HCT116 (cell line): ENCODE data around the gene CDH16. TPM values are rescaled to one million over a fixed set of nuclear protein-coding genes. Genes with fewer than 3 reads are reported as not detected.

ENCODE experiments used
- ATAC-seq: fragments of 200-7000 bp; cut with Tn5 transposase; 2 replicates; pipeline ENCODE4 v1.9.1; 2020; ENCODE audit warnings: mild to moderate bottlenecking, moderate library complexity
- BruUV-seq: library from RNA; stranded (reverse); fragments of 400-500 nt; replicated peaks from 2 replicates; lab custom pipeline; 2021; lab: Mats Ljungman, UMichigan
- CTCF ChIA-PET: fragments of 300-600 bp; sonication (Branson Sonifier 250); formaldehyde crosslinking; loops from one replicate; lab custom pipeline; 2021; ENCODE audit warnings: antibody characterized with exemption; lab: Charles Lee
- POLR2A ChIA-PET: fragments of 300-600, 350-600 bp; sonication (Branson Sonifier 250); formaldehyde crosslinking; loops from one replicate; lab custom pipeline; 2021; ENCODE audit warnings: antibody characterized with exemption; lab: Charles Lee
- RAD21 ChIA-PET, 2 experiments: fragments of 300-600 bp; sonication (Branson Sonifier 250); formaldehyde crosslinking; loops; one replicate each; lab custom pipeline; 2023; ENCODE audit warnings: low total read pairs in 2 of 2; ENCODE audit not compliant: uncharacterized antibody in 2 of 2, unreplicated experiment in 2 of 2, low non-redundant PET in 1 of 2; lab: Charles Lee
- DNase-seq: peaks from one replicate; pipeline ENCODE4 v3.0.0-alpha.2; 2010; ENCODE audit warnings: low read depth, low spot score
- H2AFZ ChIP-seq: fragments of 200-600 bp; shearing (Covaris generic), sonication (generic); 2 replicates; pipeline ENCODE4 v1.6.1; 2017; ENCODE audit warnings: low read depth, mixed run types, mixed read lengths, antibody characterized with exemption, low read length; ENCODE audit not compliant: poor library complexity, severe bottlenecking
- H3K27ac ChIP-seq: 2 replicates; pipeline ENCODE4 v1.5.1; 2012; ENCODE audit warnings: low read depth, low read length
- H3K27me3 ChIP-seq: fragments of 200-600 bp; sonication (generic); 2 replicates; pipeline ENCODE4 v1.6.1; 2016; ENCODE audit warnings: mixed run types, low read length, mixed read lengths; ENCODE audit not compliant: insufficient read depth
- H3K36me3 ChIP-seq, 2 experiments: fragments of 200-500 bp in 1 of 2; fragments of 200-600 bp in 1 of 2; sonication (Bioruptor generic) in 1 of 2; sonication (generic) in 1 of 2; 2 replicates each; pipeline versions ENCODE4 v1.5.1 to v1.6.1; 2014 to 2016; ENCODE audit warnings: low read length in 2 of 2, inconsistent platforms in 1 of 2, mixed read lengths in 1 of 2, mixed run types in 1 of 2; ENCODE audit not compliant: insufficient read depth in 2 of 2, control insufficient read depth in 1 of 2
- H3K4me1 ChIP-seq, 2 experiments: fragments of 200-600 bp in 1 of 2; sonication (generic) in 1 of 2; 2 replicates each; pipeline versions ENCODE4 v1.5.1 to v1.6.1; 2012 to 2017; ENCODE audit warnings: low read length in 2 of 2, inconsistent platforms in 1 of 2, mild to moderate bottlenecking in 1 of 2, mixed read lengths in 1 of 2, mixed run types in 1 of 2, moderate library complexity in 1 of 2; ENCODE audit not compliant: insufficient read depth in 2 of 2, control insufficient read depth in 1 of 2
- H3K4me2 ChIP-seq: fragments of 200-600 bp; sonication (generic); 2 replicates; pipeline ENCODE4 v1.6.1; 2017; ENCODE audit warnings: mixed run types, low read length, mixed read lengths
- H3K4me3 ChIP-seq, 2 experiments: fragments of 200-600 bp in 1 of 2; sonication (generic) in 1 of 2; replicated peaks in 1 of 2; 2 replicates each; pipeline ENCODE4 v1.5.1; 2011 to 2016; ENCODE audit warnings: low read length in 2 of 2, control low read depth in 1 of 2, low read depth in 1 of 2, mild to moderate bottlenecking in 1 of 2, mixed read lengths in 1 of 2, mixed run types in 1 of 2
- H3K79me2 ChIP-seq: fragments of 200-600 bp; sonication (generic); 2 replicates; pipeline ENCODE4 v1.6.1; 2017; ENCODE audit warnings: mild to moderate bottlenecking, mixed run types, low read length, moderate library complexity, mixed read lengths; ENCODE audit not compliant: insufficient read depth
- H3K9ac ChIP-seq: fragments of 200-600 bp; sonication (generic); 2 replicates; pipeline ENCODE4 v1.6.1; 2016; ENCODE audit warnings: low read length, mixed read lengths
- H3K9me2 ChIP-seq: fragments of 200-600 bp; sonication (generic), shearing (Covaris generic); 2 replicates; pipeline ENCODE4 v1.6.1; 2017; ENCODE audit warnings: mixed run types, mild to moderate bottlenecking, moderate library complexity; ENCODE audit not compliant: insufficient read depth
- H3K9me3 ChIP-seq, 2 experiments: fragments of 200-500 bp in 1 of 2; fragments of 200-600 bp in 1 of 2; sonication (Bioruptor generic) in 1 of 2; sonication (generic) in 1 of 2; 2 replicates each; pipeline ENCODE4 v1.6.1; 2014 to 2017; ENCODE audit warnings: low read length in 2 of 2, mixed read lengths in 2 of 2, inconsistent platforms in 1 of 2, low read depth in 1 of 2, mild to moderate bottlenecking in 1 of 2, mixed run types in 1 of 2, moderate library complexity in 1 of 2; ENCODE audit not compliant: control insufficient read depth in 1 of 2, insufficient read depth in 1 of 2
- H4K20me1 ChIP-seq: fragments of 200-600 bp; sonication (generic), shearing (Covaris generic); 2 replicates; pipeline ENCODE4 v1.6.1; 2017; ENCODE audit warnings: mixed run types, mild to moderate bottlenecking, moderate library complexity; ENCODE audit not compliant: insufficient read depth
- CEBPB ChIP-seq: IDR thresholded peaks from 2 replicates; pipeline ENCODE4 v1.6.1; 2012; ENCODE audit warnings: low read depth
- ELF1 ChIP-seq: IDR thresholded peaks from 2 replicates; pipeline ENCODE4 v1.6.1; 2012; ENCODE audit warnings: low read depth, borderline replicate concordance
- EZH2 ChIP-seq: fragments of 200-600 bp; sonication (generic); IDR thresholded peaks from 2 replicates; pipeline ENCODE4 v1.6.1; 2017; ENCODE audit warnings: antibody characterized with exemption, mixed run types
- EZH2phosphoT487 ChIP-seq: fragments of 200-600 bp; IDR thresholded peaks from 2 replicates; pipeline ENCODE4 v1.6.1; 2018; ENCODE audit warnings: antibody characterized with exemption, borderline replicate concordance
- JUND ChIP-seq: IDR thresholded peaks from 2 replicates; pipeline ENCODE4 v1.6.1; 2012
- POLR2A ChIP-seq: IDR thresholded peaks from 2 replicates; pipeline ENCODE4 v1.7.0; 2011; ENCODE audit warnings: borderline replicate concordance; ENCODE audit not compliant: insufficient read depth, insufficient read length; ENCODE audit errors: extremely low read depth
- POLR2AphosphoS5 ChIP-seq: IDR thresholded peaks from 2 replicates; pipeline ENCODE4 v1.6.1; 2011; ENCODE audit warnings: mild to moderate bottlenecking, low read depth, low read length, moderate library complexity
- RAD21 ChIP-seq: IDR thresholded peaks from 2 replicates; pipeline ENCODE4 v1.6.1; 2012; ENCODE audit warnings: low read depth, mild to moderate bottlenecking
- SIN3A ChIP-seq: IDR thresholded peaks from 2 replicates; pipeline ENCODE4 v1.6.1; 2012; ENCODE audit warnings: low read depth
- SRF ChIP-seq: IDR thresholded peaks from 2 replicates; pipeline ENCODE4 v1.6.1; 2012; ENCODE audit warnings: low read depth
- YY1 ChIP-seq: IDR thresholded peaks from 2 replicates; pipeline ENCODE4 v1.6.1; 2011; ENCODE audit warnings: low read length, low read depth, moderate library complexity, mild to moderate bottlenecking; ENCODE audit not compliant: insufficient replicate concordance; ENCODE audit errors: extremely low read depth
- ZNF274 ChIP-seq: fragments of 200-500 bp; sonication (Bioruptor generic); IDR thresholded peaks from 2 replicates; pipeline ENCODE4 v1.6.1; 2014; ENCODE audit warnings: mild to moderate bottlenecking, low read depth, low read length, inconsistent platforms
- intact Hi-C: fragments of 100-400 bp; cut with micrococcal nuclease; formaldehyde crosslinking; loops from 2 replicates; pipeline ENCODE4 v1.10.0; 2022
- total RNA-seq: library from RNA; stranded (reverse); gene quantifications from one replicate; pipeline ENCODE4 v1.2.1, GENCODE V29; 2021; ENCODE audit not compliant: unreplicated experiment
- TF ChIP-seq, protein P1 (sequence below), 3 experiments: fragments of 200-600 bp in 1 of 3; sonication (generic) in 1 of 3; IDR thresholded peaks in 2 of 3; conservative IDR thresholded peaks in 1 of 3; 2 replicates each; pipeline ENCODE4 v1.5.1; 2012 to 2017; ENCODE audit warnings: low read depth in 2 of 3, low read length in 2 of 3, antibody characterized with exemption in 1 of 3, borderline replicate concordance in 1 of 3, control low read depth in 1 of 3, mild to moderate bottlenecking in 1 of 3, mixed read lengths in 1 of 3, mixed run types in 1 of 3, moderate library complexity in 1 of 3; ENCODE audit not compliant: insufficient read depth in 1 of 3
- TF ChIP-seq, protein P2 (sequence below): IDR thresholded peaks from 2 replicates; pipeline ENCODE4 v1.6.1; 2012; ENCODE audit warnings: low read depth
- TF ChIP-seq, protein P3 (sequence below): IDR thresholded peaks from 2 replicates; pipeline ENCODE4 v1.6.1; 2012

Gene CDH16
- total RNA-seq, 1 experiment from 2014 or later = not detected

DNA sequence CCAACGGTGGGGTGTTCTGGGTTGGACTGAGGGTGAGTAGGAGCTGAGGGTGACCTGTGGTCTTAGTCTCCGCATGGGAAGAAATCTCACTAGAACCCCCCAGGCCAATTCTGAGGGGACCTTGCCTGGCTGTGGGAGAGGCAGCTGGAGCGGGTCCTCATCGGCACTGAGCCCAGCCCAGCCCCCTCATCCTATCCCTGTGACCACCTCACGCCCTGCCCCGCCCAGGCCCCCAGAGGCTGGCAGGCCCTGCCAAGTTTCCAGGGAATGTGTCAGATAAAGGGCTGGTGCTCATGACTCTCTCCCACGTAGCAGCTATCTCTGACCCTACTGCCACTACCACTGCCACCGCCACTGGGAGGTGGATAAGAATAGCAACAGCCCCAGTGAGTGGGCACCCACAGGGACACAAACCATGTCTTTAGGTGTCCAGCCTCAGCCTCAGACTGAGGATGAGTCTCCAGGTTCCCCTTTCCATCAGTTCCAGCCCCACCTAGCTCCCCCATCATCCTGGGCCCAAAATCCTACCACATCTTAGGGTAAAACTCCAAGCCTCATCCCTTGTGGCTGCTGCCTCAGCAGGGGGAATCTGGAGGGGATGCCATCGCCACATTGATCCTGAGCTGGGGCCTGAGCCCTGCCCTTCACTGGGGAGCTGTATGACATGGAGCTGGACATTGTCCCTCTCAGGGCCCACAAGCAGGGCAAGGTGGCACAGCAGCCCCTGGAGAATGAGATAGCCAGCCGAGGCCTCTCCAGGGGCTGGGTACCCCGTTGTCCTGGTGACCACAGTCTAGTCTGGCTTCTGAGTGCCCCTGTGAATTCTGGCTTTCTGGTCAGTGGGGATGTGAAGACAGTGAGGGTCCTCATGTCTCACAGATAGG, 14.9 kb downstream of the CDH16 start:
- no peak for ATAC-seq
- RAD21 ChIA-PET = no interaction called here
- TF ChIP-seq ELF1 (no peak), CEBPB (no peak), JUND (no peak), YY1 (no peak), SRF (no peak), POLR2A (no peak), SIN3A (no peak), POLR2AphosphoS5 (no peak), RAD21 (no peak), EZH2phosphoT487 (no peak), EZH2 (no peak), ZNF274 (no peak)
- TF ChIP-seq, protein P1, sequence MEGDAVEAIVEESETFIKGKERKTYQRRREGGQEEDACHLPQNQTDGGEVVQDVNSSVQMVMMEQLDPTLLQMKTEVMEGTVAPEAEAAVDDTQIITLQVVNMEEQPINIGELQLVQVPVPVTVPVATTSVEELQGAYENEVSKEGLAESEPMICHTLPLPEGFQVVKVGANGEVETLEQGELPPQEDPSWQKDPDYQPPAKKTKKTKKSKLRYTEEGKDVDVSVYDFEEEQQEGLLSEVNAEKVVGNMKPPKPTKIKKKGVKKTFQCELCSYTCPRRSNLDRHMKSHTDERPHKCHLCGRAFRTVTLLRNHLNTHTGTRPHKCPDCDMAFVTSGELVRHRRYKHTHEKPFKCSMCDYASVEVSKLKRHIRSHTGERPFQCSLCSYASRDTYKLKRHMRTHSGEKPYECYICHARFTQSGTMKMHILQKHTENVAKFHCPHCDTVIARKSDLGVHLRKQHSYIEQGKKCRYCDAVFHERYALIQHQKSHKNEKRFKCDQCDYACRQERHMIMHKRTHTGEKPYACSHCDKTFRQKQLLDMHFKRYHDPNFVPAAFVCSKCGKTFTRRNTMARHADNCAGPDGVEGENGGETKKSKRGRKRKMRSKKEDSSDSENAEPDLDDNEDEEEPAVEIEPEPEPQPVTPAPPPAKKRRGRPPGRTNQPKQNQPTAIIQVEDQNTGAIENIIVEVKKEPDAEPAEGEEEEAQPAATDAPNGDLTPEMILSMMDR (IDR thresholded peaks at IDR 0.05 in 2 of 3, conservative IDR thresholded peaks at IDR 0.05 in 1 of 3; ENCODE audit: borderline replicate concordance in 1 of 3, insufficient read depth in 1 of 3, low read depth in 2 of 3, low read length in 2 of 3) = no peak
- TF ChIP-seq, protein P2, sequence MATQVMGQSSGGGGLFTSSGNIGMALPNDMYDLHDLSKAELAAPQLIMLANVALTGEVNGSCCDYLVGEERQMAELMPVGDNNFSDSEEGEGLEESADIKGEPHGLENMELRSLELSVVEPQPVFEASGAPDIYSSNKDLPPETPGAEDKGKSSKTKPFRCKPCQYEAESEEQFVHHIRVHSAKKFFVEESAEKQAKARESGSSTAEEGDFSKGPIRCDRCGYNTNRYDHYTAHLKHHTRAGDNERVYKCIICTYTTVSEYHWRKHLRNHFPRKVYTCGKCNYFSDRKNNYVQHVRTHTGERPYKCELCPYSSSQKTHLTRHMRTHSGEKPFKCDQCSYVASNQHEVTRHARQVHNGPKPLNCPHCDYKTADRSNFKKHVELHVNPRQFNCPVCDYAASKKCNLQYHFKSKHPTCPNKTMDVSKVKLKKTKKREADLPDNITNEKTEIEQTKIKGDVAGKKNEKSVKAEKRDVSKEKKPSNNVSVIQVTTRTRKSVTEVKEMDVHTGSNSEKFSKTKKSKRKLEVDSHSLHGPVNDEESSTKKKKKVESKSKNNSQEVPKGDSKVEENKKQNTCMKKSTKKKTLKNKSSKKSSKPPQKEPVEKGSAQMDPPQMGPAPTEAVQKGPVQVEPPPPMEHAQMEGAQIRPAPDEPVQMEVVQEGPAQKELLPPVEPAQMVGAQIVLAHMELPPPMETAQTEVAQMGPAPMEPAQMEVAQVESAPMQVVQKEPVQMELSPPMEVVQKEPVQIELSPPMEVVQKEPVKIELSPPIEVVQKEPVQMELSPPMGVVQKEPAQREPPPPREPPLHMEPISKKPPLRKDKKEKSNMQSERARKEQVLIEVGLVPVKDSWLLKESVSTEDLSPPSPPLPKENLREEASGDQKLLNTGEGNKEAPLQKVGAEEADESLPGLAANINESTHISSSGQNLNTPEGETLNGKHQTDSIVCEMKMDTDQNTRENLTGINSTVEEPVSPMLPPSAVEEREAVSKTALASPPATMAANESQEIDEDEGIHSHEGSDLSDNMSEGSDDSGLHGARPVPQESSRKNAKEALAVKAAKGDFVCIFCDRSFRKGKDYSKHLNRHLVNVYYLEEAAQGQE = no peak
- TF ChIP-seq, protein P3, sequence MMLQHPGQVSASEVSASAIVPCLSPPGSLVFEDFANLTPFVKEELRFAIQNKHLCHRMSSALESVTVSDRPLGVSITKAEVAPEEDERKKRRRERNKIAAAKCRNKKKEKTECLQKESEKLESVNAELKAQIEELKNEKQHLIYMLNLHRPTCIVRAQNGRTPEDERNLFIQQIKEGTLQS = no peak
- DNase-seq = no peak
- Histone ChIP-seq H2AFZ (no peak overlapping the region), H3K36me3 (no peaks in the 10 kb centered on the region), H3K79me2 (no peaks in the 10 kb centered on the region), H3K4me3 (no peak overlapping the region), H3K27me3 (no peaks in the 10 kb centered on the region), H3K9ac (no peak overlapping the region), H3K9me2 (no peaks in the 10 kb centered on the region), H3K4me1 (peaks cover 17% of the 10 kb centered on the region in 2 experiments), H3K9me3 (no peaks in the 10 kb centered on the region), H3K27ac (no peak overlapping the region), H3K4me2 (no peak overlapping the region), H4K20me1 (no peaks in the 10 kb centered on the region)
- no TSS peak for BruUV-seq
- intact Hi-C loops = no loop called here
- CTCF ChIA-PET = interaction anchor here (1.3 to 1.5 kb wide), 2 partner anchors 9 to 25 kb away, joined by 3 read pairs; no protein-coding TSS in a partner anchor
- POLR2A ChIA-PET = no interaction called here
